ENCODE results near the gene MB21D2. TPM values are rescaled to one million over a fixed set of nuclear protein-coding genes. Genes with fewer than 3 reads are reported as not detected.

Gene MB21D2
- total and polyA plus RNA-seq, 2 of the 8 experiments (the other 6 are each of a cell fraction or from before 2014, with no cell fraction given): 10.0 to 21.0 TPM

GRCh38 chr3:192858849-192859585, 58.6 kb downstream of the MB21D2 start:
- Histone ChIP-seq H3K23me2 (ENCODE audit: low read depth, low read length) (no peaks in the 10 kb centered on the region), H3K4ac (replicated peaks; ENCODE audit: insufficient read length, low read depth, low read length) (no peak overlapping the region), H2BK5ac (ENCODE audit: low read depth, low read length) (no peak overlapping the region), H2BK15ac (ENCODE audit: low read length) (no peak overlapping the region), H3K36me3 (ENCODE audit: control insufficient read depth in 2 of 4, insufficient read depth in 4 of 4, low read length in 3 of 4) (no peaks in the 10 kb centered on the region), H3K56ac (replicated peaks; ENCODE audit: insufficient read length, low read depth, low read length) (no peak overlapping the region), H3K4me1 (replicated peaks in 1 of 4; ENCODE audit: control insufficient read depth in 3 of 4, insufficient read depth in 4 of 4, low read length in 3 of 4) (peaks cover 0 to 6% (median 4%) of the 10 kb centered on the region in 4 experiments; a peak in 5 of 7 replicates), H2BK120ac (replicated peaks; ENCODE audit: low read depth, low read length) (no peak overlapping the region), H3K9ac (replicated peaks in 1 of 4; ENCODE audit: extremely low read depth in 1 of 4, low read depth in 3 of 4, low read length in 3 of 4) (no peak overlapping the region), H3K14ac (ENCODE audit: insufficient read length) (no peak overlapping the region), H3K79me1 (ENCODE audit: low read depth, low read length) (peaks cover 12% of the 10 kb centered on the region), H3K4me2 (ENCODE audit: insufficient read depth in 1 of 2, low read depth in 2 of 2, low read length in 2 of 2) (no peak overlapping the region), H3K18ac (ENCODE audit: extremely low read depth, low read length) (0 out of 2 replicates have a peak overlapping the region, but pooled peaks have one; percentile 63), H3K27ac (ENCODE audit: low read depth, low read length) (no peak overlapping the region), H2AFZ (ENCODE audit: low read length) (no peak overlapping the region), H2BK20ac (ENCODE audit: low read length) (no peak overlapping the region), H3K27me3 (replicated peaks in 1 of 4; ENCODE audit: control insufficient read depth in 3 of 4, extremely low read depth in 1 of 4, insufficient read depth in 3 of 4, low read length in 3 of 4) (no peaks in the 10 kb centered on the region), H4K91ac (replicated peaks; ENCODE audit: insufficient read length, low read length) (no peak overlapping the region), H3K79me2 (ENCODE audit: control insufficient read depth in 1 of 2, insufficient read depth in 2 of 2, low read length in 2 of 2) (peaks cover 0 to 92% of the 10 kb centered on the region in 2 experiments; a peak in 2 of 4 replicates), H2AK5ac (ENCODE audit: low read depth, low read length) (no peak overlapping the region), H3K4me3 (ENCODE audit: extremely low read depth in 1 of 4, insufficient read depth in 2 of 4, low read depth in 3 of 4, low read length in 4 of 4) (no peak overlapping the region), H3K23ac (ENCODE audit: insufficient read length) (no peak overlapping the region), H4K5ac (ENCODE audit: insufficient read length, low read depth, low read length) (no peak overlapping the region), H3K9me3 (ENCODE audit: insufficient read depth in 2 of 2, low read depth in 1 of 2, low read length in 1 of 2) (no peaks in the 10 kb centered on the region), H4K8ac (ENCODE audit: extremely low read depth, insufficient read depth, low read length) (no peak overlapping the region), H4K20me1 (replicated peaks in 1 of 2; ENCODE audit: control insufficient read depth in 1 of 2, insufficient read depth in 2 of 2, low read length in 2 of 2) (peaks cover 0 to 2% of the 10 kb centered on the region in 2 experiments), H2BK12ac (ENCODE audit: low read depth, low read length) (no peak overlapping the region)
- no peak for FAIRE-seq
- DNase-seq (ENCODE audit: low read depth in 1 of 2, low spot score in 2 of 2): no peak
- ChIA-PET CTCF (ENCODE audit: partially characterized antibody) (no interaction called here), POLR2A (ENCODE audit: partially characterized antibody) (interaction anchor here (0.6 kb wide), 1 partner anchor 45 kb away, joined by 4 read pairs; no protein-coding TSS in a partner anchor)
- TF ChIP-seq KDM5A (IDR thresholded peaks at IDR 0.05; ENCODE audit: low read length) (no peak), NANOG (IDR thresholded peaks at IDR 0.05; ENCODE audit: insufficient read depth, low read depth, low read length, poor library complexity, severe bottlenecking) (no peak), SP2 (IDR thresholded peaks at IDR 0.05; ENCODE audit: low read length) (no peak), BRCA1 (IDR thresholded peaks at IDR 0.05; ENCODE audit: low read depth, low read length) (no peak), TEAD4 (IDR thresholded peaks at IDR 0.05; ENCODE audit: low read depth, low read length) (no peak), FOSL1 (IDR thresholded peaks at IDR 0.05; ENCODE audit: insufficient read depth, low read depth, low read length) (no peak), SP4 (IDR thresholded peaks at IDR 0.05; ENCODE audit: low read length) (no peak), MAFK (IDR thresholded peaks at IDR 0.05; ENCODE audit: low read depth, low read length) (no peak), CTBP2 (IDR thresholded peaks at IDR 0.05; ENCODE audit: borderline replicate concordance, insufficient read depth, insufficient read length, low read length) (no peak), SUZ12 (IDR thresholded peaks at IDR 0.05; ENCODE audit: low read length) (no peak), KDM1A (IDR thresholded peaks at IDR 0.05; ENCODE audit: borderline replicate concordance, low read length) (no peak), MAX (IDR thresholded peaks at IDR 0.05) (no peak), GABPA (IDR thresholded peaks at IDR 0.05; ENCODE audit: borderline replicate concordance, insufficient read depth, low read length) (no peak)
- 94% methylated on average over 9 of the region's 9 CpGs; no CpG with 5 or more reads in 1 of the 2 experiments for WGBS, 2 experiments (ENCODE audit: extremely low coverage in 1 of 2, insufficient coverage in 1 of 2, insufficient read length in 1 of 2, insufficient replicate concordance in 2 of 2, low coverage in 1 of 2, low lambda C conversion rate in 2 of 2, missing lambda C conversion rate in 1 of 2)

Measured in H1 (cell line).